Skeletal muscle tissue (tissue), 4 donors: ENCODE measurements around the gene PLIN4. TPM values are rescaled to one million over a fixed set of nuclear protein-coding genes. Genes with fewer than 3 reads are reported as not detected.
"Not testable (repeated sequence)": the region's sequence is repeated elsewhere in the genome, so short reads cannot be mapped to it uniquely, and the experiment has no call there.

ENCODE experiments used
- H3K27ac ChIP-seq: one replicate; pipeline ENCODE4 v1.7.0; 2013; ENCODE audit warnings: mild to moderate bottlenecking, low read depth, low read length, inconsistent platforms
- H3K27me3 ChIP-seq, 3 donors: one replicate each; pipeline ENCODE4 v1.7.0; 2013; ENCODE audit warnings: low read length in 3 of 3; ENCODE audit not compliant: control insufficient read depth in 3 of 3, insufficient read depth in 3 of 3
- H3K36me3 ChIP-seq, 3 donors: one replicate each; pipeline ENCODE4 v1.7.0; 2013; ENCODE audit warnings: low read length in 3 of 3; ENCODE audit not compliant: control insufficient read depth in 3 of 3, insufficient read depth in 3 of 3
- H3K4me1 ChIP-seq, 3 donors: one replicate each; pipeline ENCODE4 v1.7.0; 2013; ENCODE audit warnings: low read length in 3 of 3, mild to moderate bottlenecking in 3 of 3; ENCODE audit not compliant: control insufficient read depth in 3 of 3, insufficient read depth in 3 of 3
- H3K4me3 ChIP-seq, 3 donors: one replicate each; pipeline ENCODE4 v1.7.0; 2013; ENCODE audit warnings: low read length in 3 of 3
- H3K9ac ChIP-seq, 3 donors: one replicate each; pipeline ENCODE4 v1.7.0; 2013; ENCODE audit warnings: low read length in 3 of 3, mild to moderate bottlenecking in 3 of 3, moderate library complexity in 2 of 3, low read depth in 1 of 3
- H3K9me3 ChIP-seq, 3 donors: one replicate each; pipeline ENCODE4 v1.7.0; 2013; ENCODE audit warnings: low read length in 3 of 3; ENCODE audit not compliant: control insufficient read depth in 3 of 3
- total RNA-seq: library from RNA; depleted of rRNA; stranded (reverse); fragments of >200 nt; gene quantifications from one replicate; pipeline ENCODE4 v1.2.3, GENCODE V29; 2014
- donor health status: Osteomylitis.

PLIN4 gene
- total RNA-seq, 1 donor from 2014 or later = 15.7 TPM

GRCh38 chr19:4548238-4548584 lies 29.9 kb upstream of the PLIN4 start:
- Histone ChIP-seq H3K27me3 (no peaks in the 10 kb centered on the region), H3K36me3 (no peaks in the 10 kb centered on the region), H3K4me3 (no peak overlapping the region), H3K9ac (no peak overlapping the region), H3K9me3 (no peaks in the 10 kb centered on the region), H3K27ac (no peak overlapping the region), H3K4me1 (no peaks in the 10 kb centered on the region)

- Histone ChIP-seq H3K27me3 (no peaks in the 10 kb centered on the region), H3K27ac (no peak overlapping the region), H3K36me3 (no peaks in the 10 kb centered on the region), H3K4me3 (no peak overlapping the region), H3K9me3 (no peaks in the 10 kb centered on the region), H3K4me1 (no peaks in the 10 kb centered on the region), H3K9ac (no peak overlapping the region)
Observed at GRCh38 chr19:4547303-4548237, 29.3 kb upstream of the PLIN4 start.

DNA sequence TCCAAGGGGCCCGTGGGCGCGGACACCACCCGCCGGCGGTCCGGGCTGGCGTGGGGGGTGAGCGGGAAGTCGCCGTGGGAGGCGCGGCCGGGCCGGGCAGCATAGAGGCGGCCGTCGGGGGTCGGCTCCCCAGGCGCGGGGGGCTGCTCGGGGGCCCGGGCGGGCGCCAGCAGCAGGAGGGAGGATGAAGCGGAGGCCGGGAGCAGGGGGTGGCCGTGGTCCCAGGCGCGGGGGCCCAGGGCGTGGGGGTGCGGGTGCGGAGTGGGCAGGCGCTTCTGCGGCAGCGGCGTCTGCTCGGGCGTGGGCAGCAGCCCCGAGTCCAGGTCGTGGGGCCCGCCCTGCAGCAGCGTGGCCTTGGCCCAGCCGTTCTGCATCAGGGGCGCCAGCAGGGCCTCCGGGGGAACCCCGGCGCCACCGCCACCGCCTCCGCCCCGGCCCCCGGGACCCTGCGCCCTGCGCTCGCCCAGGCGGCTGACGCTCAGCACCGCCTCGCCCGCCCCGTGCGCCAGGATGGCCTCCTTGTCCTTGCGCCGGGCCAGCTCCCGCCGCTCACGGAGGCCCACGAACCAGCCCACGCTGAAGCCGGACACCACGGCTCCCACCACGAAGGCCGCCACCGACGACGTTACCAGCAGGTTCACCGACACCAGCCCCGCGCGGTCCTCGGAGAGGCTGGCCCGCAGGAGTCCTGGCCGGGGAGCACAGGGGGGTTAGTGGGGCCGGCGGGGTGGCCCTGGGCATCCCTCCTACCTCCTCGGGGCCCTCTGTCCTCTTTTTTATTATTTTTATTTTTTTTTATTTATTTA lies 25.8 kb upstream of the PLIN4 start:
- H3K36me3 ChIP-seq = no peaks in the 10 kb centered on the region
- peaks cover 0 to 8% (median 0%) of the 10 kb centered on the region in 3 donors for H3K4me1 ChIP-seq
- no peak overlapping the region for H3K27ac ChIP-seq
- H3K9me3 ChIP-seq = no peaks in the 10 kb centered on the region
- no peak overlapping the region for H3K4me3 ChIP-seq
- no peak overlapping the region for H3K9ac ChIP-seq
- no peaks in the 10 kb centered on the region for H3K27me3 ChIP-seq

- H3K9me3 ChIP-seq = no peaks in the 10 kb centered on the region
Observed at GRCh38 chr19:4542896-4543841, 24.9 kb upstream of the PLIN4 start.

DNA sequence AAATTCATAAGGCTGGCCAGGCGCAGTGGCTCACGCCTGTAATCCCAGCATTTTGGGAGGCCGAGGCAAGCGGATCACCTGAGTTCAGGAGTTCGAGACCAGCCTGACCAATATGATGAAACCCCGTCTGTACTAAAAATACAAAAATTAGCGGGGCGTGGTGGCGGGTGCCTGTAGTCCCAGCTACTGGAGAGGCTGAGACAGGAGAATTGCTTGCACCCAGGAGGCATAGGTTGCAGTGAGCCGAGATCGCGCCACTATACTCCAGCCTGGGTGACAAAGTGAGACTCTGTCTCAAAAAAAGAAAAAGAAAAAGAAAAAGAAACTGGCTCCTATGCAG lies 23.5 kb upstream of the PLIN4 start:
- not testable (repeated sequence) for H3K4me3 ChIP-seq, H3K27ac ChIP-seq, H3K27me3 ChIP-seq, H3K9me3 ChIP-seq, H3K36me3 ChIP-seq, H3K9ac ChIP-seq
- H3K4me1 ChIP-seq = peaks cover 12 to 22% (median 15%) of the 10 kb centered on the region in 3 donors

More at GRCh38 chr19:4542896-4543841, 24.9 kb upstream of the PLIN4 start:
- Histone ChIP-seq H3K27me3 (no peaks in the 10 kb centered on the region), H3K27ac (no peak overlapping the region), H3K4me3 (no peak overlapping the region), H3K9ac (no peak overlapping the region), H3K36me3 (no peaks in the 10 kb centered on the region), H3K4me1 (peaks cover 2 to 10% (median 3%) of the 10 kb centered on the region in 3 donors)

DNA sequence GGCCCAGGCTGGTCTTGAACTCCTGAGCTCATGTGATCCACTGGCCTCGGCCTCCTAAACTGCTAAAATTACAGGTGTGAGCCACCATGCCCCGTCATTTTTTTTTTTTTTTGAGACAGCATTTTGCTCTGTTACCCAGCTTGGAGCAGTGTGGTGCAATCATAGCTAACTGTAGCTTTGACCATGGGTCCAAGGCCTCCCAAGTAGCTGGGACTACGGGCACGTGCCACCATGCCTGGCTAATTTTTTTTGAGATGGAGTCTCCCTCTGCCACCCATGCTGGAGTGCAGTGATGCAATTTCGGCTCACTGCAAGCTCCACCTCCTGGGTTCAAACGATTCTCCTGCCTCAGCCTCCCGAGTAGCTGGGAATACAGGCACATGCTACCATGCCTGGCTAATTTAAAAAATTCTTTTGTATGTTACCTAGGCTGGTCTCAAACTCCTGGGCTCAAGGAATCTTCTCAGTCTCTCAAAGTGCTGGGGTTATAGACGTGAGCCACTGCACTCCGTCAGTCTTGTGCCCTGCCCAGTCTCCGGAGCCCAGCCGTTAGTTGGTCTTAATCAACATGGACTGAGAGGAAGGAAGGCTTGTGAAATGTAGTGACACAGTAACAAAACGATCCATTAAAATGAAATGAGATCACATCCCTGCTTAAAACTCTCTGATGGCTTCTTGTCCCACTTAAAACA lies 23.0 kb upstream of the PLIN4 start:
- no peaks in the 10 kb centered on the region for H3K9me3 ChIP-seq
- H3K27me3 ChIP-seq = no peaks in the 10 kb centered on the region
- H3K4me3 ChIP-seq = no peak overlapping the region
- H3K36me3 ChIP-seq = no peaks in the 10 kb centered on the region
- no peak overlapping the region for H3K9ac ChIP-seq
- peaks cover 16 to 27% (median 19%) of the 10 kb centered on the region in 3 donors for H3K4me1 ChIP-seq
- no peak overlapping the region for H3K27ac ChIP-seq

GRCh38 chr19:4539693-4540581 lies 21.7 kb upstream of the PLIN4 start, which contains the start of gene LRG1:
Gene LRG1, minus strand, starts transcription at chr19:4540036. Its CDS starts 23 bp downstream, at chr19:4540013.
- Histone ChIP-seq H3K4me3 (no peak within 1 kb of the TSS), H3K9ac (no peak within 1 kb of the TSS), H3K27ac (no peak within 1 kb of the TSS), H3K36me3 (no peaks in the 10 kb centered on the region), H3K4me1 (peaks cover 26 to 39% (median 31%) of the 10 kb centered on the region in 3 donors), H3K27me3 (no peaks in the 10 kb centered on the region), H3K9me3 (no peaks in the 10 kb centered on the region)

DNA sequence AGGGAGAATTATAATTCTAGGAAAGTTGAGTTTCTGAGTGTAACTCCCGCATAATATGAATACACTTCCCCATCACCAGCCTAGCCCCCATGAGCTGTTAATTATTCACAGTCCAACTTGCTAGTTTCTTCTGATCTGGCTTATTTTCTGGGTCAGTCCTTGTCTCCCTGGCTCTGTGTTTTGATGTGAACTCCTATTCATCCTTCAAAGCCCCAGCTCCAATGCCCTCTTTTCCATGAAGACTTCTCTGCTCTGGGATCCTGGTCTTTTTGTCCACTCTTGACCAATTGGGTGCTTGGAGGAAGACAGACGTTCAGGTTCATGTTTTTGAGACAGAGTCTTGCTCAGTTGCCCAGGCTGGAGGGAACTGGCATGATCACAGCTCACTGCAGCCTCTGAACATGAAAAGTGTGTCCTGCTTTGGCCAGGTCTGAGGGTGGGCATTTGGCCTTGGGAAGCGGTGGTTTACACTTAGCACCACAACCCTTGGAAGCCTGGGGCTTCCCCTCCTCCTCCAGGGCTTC lies 20.9 kb upstream of the PLIN4 start:
- no peaks in the 10 kb centered on the region for H3K27me3 ChIP-seq
- no peak overlapping the region for H3K9ac ChIP-seq
- no peaks in the 10 kb centered on the region for H3K36me3 ChIP-seq
- no peak overlapping the region for H3K4me3 ChIP-seq
- peaks cover 30 to 45% (median 35%) of the 10 kb centered on the region in 3 donors for H3K4me1 ChIP-seq
- no peak overlapping the region for H3K27ac ChIP-seq
- no peaks in the 10 kb centered on the region for H3K9me3 ChIP-seq
